Fibroblast of lung (primary cell): Measurements from ENCODE around the gene ARHGEF6. TPM values are rescaled to one million over a fixed set of nuclear protein-coding genes. Genes with fewer than 3 reads are reported as not detected.

Experiments used
- DNase-seq, 2 donors: peaks; one replicate each; pipeline versions ENCODE4 v3.0.0 to v3.0.0-alpha.2; 2010; ENCODE audit warnings: low read depth in 2 of 2
- H2AFZ ChIP-seq: 2 replicates; pipeline ENCODE4 v1.5.1; 2012; ENCODE audit warnings: low read length, control low read depth, inconsistent platforms
- H3K27ac ChIP-seq: 2 replicates; pipeline ENCODE4 v1.5.1; 2011; ENCODE audit warnings: low read length, control low read depth; ENCODE audit not compliant: insufficient read depth
- H3K27me3 ChIP-seq: 2 replicates; pipeline ENCODE4 v1.5.1; 2011; ENCODE audit warnings: mild to moderate bottlenecking, low read length; ENCODE audit not compliant: control insufficient read depth, insufficient read depth
- H3K36me3 ChIP-seq: 2 replicates; pipeline ENCODE4 v1.5.1; 2011; ENCODE audit warnings: low read length; ENCODE audit not compliant: control insufficient read depth, insufficient read depth
- H3K4me1 ChIP-seq: 2 replicates; pipeline ENCODE4 v1.5.1; 2011; ENCODE audit warnings: low read length; ENCODE audit not compliant: control insufficient read depth, insufficient read depth; ENCODE audit errors: extremely low read depth
- H3K4me2 ChIP-seq: 2 replicates; pipeline ENCODE4 v1.5.1; 2011; ENCODE audit warnings: low read length, control low read depth; ENCODE audit not compliant: insufficient read depth; ENCODE audit errors: extremely low read depth
- H3K4me3 ChIP-seq, 4 experiments: fragments of 200-600 bp in 1 of 4; sonication (generic) in 1 of 4; replicated peaks in 1 of 4; 2 replicates each; pipeline ENCODE4 v1.5.1; 2011 to 2016; ENCODE audit warnings: low read length in 4 of 4, low read depth in 3 of 4, mild to moderate bottlenecking in 3 of 4, control low read depth in 2 of 4, inconsistent platforms in 1 of 4, mixed read lengths in 1 of 4; ENCODE audit not compliant: insufficient read depth in 1 of 4; ENCODE audit errors: control extremely low read depth in 1 of 4
- H3K79me2 ChIP-seq: 2 replicates; pipeline ENCODE4 v1.5.1; 2012; ENCODE audit warnings: mild to moderate bottlenecking, low read length, inconsistent platforms; ENCODE audit not compliant: control insufficient read depth, insufficient read depth
- H3K9ac ChIP-seq: 2 replicates; pipeline ENCODE4 v1.5.1; 2011; ENCODE audit warnings: mild to moderate bottlenecking, low read length, control low read depth; ENCODE audit not compliant: insufficient read depth
- H3K9me3 ChIP-seq: 2 replicates; pipeline ENCODE4 v1.5.1; 2012; ENCODE audit warnings: low read depth, low read length; ENCODE audit not compliant: control insufficient read depth, insufficient read depth
- H4K20me1 ChIP-seq: 2 replicates; pipeline ENCODE4 v1.5.1; 2011; ENCODE audit warnings: low read length; ENCODE audit not compliant: control insufficient read depth, insufficient read depth; ENCODE audit errors: extremely low read depth
- EZH2 ChIP-seq: IDR thresholded peaks from 2 replicates; pipeline ENCODE4 v1.5.1; 2012; ENCODE audit warnings: low read length, control low read depth, mild to moderate bottlenecking; ENCODE audit errors: missing control alignments
- polyA plus RNA-seq, 2 donors: library from polyadenylated mRNA; depleted of rRNA in 1 of 2; stranded (reverse) in 1 of 2; unstranded in 1 of 2; fragments of >200 nt; gene quantifications; 2 replicates each; pipeline ENCODE4 v1.2.1, GENCODE V29; 2011 to 2012; ENCODE audit warnings: missing spikeins in 1 of 2
- total RNA-seq: library from RNA; depleted of rRNA; stranded (reverse); fragments of >200 nt; gene quantifications from 2 replicates; pipeline ENCODE4 v1.2.1, GENCODE V29; 2014
- TF ChIP-seq, protein P1 (sequence below), 2 donors: IDR thresholded peaks in 1 of 2; conservative IDR thresholded peaks in 1 of 2; 1 replicate in 1 of 2; 2 replicates in 1 of 2; pipeline ENCODE4 v1.5.1; 2011 to 2012; ENCODE audit warnings: low read length in 2 of 2, control low read depth in 1 of 2, inconsistent platforms in 1 of 2, low read depth in 1 of 2, mild to moderate bottlenecking in 1 of 2

Gene ARHGEF6
- total and polyA plus RNA-seq, 2 donors (not counting 1 experiment from before 2014, with no cell fraction given): 30.1 to 32.5 TPM

DNA sequence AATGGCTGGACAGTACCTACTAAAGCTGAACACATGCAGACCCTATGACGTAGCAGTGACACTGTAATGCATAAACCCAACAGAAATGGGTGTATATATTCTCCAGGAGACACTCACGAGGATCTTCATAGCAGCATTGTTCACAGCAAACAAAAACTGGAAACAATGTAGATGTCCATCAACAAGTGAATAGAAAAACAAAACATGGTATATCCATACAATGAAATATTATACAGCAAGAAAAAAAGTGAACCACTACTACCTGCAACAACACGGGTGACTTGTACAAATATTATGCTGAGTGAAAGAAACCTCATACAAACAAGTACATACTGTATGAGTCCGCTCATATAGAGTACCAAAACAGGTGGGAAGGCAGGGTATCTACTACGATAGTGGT is 16.5 kb downstream of the ARHGEF6 start:
- DNase-seq: no peak

DNA sequence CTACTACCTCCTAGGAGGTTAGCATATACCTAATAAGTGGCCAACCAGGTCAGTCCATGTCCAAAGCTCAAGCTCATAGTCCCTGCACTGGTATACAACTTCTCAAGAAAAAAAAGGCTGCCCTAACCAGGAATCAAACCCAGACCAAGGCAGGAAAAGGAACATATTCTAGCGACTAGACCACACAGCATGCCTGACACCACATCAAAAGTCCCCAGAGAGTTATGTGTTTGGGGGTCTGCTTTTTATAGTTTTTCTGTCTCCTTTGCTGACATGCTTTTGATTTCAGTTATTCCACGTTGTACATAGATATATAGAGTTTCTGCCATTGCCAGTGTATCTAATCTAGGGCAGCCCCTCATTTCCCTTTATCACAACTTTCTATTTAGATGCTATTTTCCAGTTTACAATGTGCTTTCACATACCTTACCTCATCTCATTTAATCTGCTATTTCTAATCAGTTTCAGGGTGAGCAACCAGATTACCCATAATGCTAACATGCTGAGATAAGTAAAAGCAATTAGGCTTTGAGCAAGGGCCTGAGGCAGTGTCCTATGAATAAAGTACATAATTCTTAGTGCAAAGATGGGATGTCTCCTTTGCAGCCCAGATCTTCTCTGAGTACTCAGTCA is 17.8 kb downstream of the ARHGEF6 start:
- no peaks in the 10 kb centered on the region for H3K4me1 ChIP-seq
- TF ChIP-seq, protein P1, sequence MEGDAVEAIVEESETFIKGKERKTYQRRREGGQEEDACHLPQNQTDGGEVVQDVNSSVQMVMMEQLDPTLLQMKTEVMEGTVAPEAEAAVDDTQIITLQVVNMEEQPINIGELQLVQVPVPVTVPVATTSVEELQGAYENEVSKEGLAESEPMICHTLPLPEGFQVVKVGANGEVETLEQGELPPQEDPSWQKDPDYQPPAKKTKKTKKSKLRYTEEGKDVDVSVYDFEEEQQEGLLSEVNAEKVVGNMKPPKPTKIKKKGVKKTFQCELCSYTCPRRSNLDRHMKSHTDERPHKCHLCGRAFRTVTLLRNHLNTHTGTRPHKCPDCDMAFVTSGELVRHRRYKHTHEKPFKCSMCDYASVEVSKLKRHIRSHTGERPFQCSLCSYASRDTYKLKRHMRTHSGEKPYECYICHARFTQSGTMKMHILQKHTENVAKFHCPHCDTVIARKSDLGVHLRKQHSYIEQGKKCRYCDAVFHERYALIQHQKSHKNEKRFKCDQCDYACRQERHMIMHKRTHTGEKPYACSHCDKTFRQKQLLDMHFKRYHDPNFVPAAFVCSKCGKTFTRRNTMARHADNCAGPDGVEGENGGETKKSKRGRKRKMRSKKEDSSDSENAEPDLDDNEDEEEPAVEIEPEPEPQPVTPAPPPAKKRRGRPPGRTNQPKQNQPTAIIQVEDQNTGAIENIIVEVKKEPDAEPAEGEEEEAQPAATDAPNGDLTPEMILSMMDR (conservative IDR thresholded peaks at IDR 0.05 in 1 of 2, IDR thresholded peaks at IDR 0.05 in 1 of 2; ENCODE audit: low read depth in 1 of 2, low read length in 2 of 2): no peak
- TF ChIP-seq EZH2: no peak

More for the DNA sequence above, 16.5 kb downstream of the ARHGEF6 start:
- Histone ChIP-seq H3K27me3 (no peaks in the 10 kb centered on the region), H3K36me3 (no peaks in the 10 kb centered on the region), H3K9ac (no peak overlapping the region), H3K4me1 (peaks cover 2% of the 10 kb centered on the region), H3K4me2 (no peak overlapping the region), H4K20me1 (no peaks in the 10 kb centered on the region), H3K4me3 (no peak overlapping the region), H2AFZ (no peak overlapping the region), H3K79me2 (no peaks in the 10 kb centered on the region), H3K9me3 (no peaks in the 10 kb centered on the region), H3K27ac (no peak overlapping the region)
- TF ChIP-seq, protein P1 (conservative IDR thresholded peaks at IDR 0.05 in 1 of 2, IDR thresholded peaks at IDR 0.05 in 1 of 2; ENCODE audit: low read depth in 1 of 2, low read length in 2 of 2): no peak
- no peak for TF ChIP-seq EZH2

DNA sequence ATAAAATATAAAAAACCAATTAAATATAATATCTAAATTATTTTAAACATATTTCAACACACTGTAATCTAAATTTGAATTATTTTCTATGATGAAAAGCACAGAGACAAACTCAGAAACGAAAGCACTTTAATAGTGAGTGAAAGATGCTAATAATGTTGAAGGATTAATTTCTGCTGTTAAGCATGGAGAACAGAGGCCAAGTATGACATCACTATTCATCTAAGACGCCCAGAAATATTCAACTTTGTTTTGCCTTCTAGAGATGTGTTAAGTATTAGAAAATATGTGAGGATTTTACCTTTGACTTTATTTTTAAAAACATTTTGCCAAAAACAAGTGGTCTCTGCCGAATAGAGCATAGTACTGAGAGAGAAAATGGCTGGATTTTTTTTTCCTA is 19.3 kb downstream of the ARHGEF6 start:
- H3K27ac ChIP-seq: no peak overlapping the region
- H3K79me2 ChIP-seq: no peaks in the 10 kb centered on the region
- no peaks in the 10 kb centered on the region for H4K20me1 ChIP-seq
- H3K4me3 ChIP-seq: no peak overlapping the region
- H3K27me3 ChIP-seq: no peaks in the 10 kb centered on the region
- TF ChIP-seq EZH2: no peak
- TF ChIP-seq, protein P1 (conservative IDR thresholded peaks at IDR 0.05 in 1 of 2, IDR thresholded peaks at IDR 0.05 in 1 of 2; ENCODE audit: low read depth in 1 of 2, low read length in 2 of 2): no peak
- H3K4me2 ChIP-seq: no peak overlapping the region
- H2AFZ ChIP-seq: no peak overlapping the region
- H3K4me1 ChIP-seq: no peaks in the 10 kb centered on the region
- H3K9me3 ChIP-seq: no peaks in the 10 kb centered on the region
- H3K36me3 ChIP-seq: no peaks in the 10 kb centered on the region
- no peak overlapping the region for H3K9ac ChIP-seq
- DNase-seq: no peak

More for the DNA sequence above, 17.8 kb downstream of the ARHGEF6 start:
- no peaks in the 10 kb centered on the region for H3K79me2 ChIP-seq
- DNase-seq: no peak
- no peaks in the 10 kb centered on the region for H4K20me1 ChIP-seq
- no peaks in the 10 kb centered on the region for H3K9me3 ChIP-seq
- H3K4me2 ChIP-seq: no peak overlapping the region
- no peaks in the 10 kb centered on the region for H3K27me3 ChIP-seq
- H3K27ac ChIP-seq: no peak overlapping the region
- H3K9ac ChIP-seq: no peak overlapping the region
- no peak overlapping the region for H2AFZ ChIP-seq
- H3K4me3 ChIP-seq: no peak overlapping the region
- H3K36me3 ChIP-seq: no peaks in the 10 kb centered on the region
